NCI-H82 (cell line): Measurements from ENCODE around the gene ST6GALNAC5.

Experiments
- DNase-seq: peaks from one replicate; lab custom pipeline; 2025; lab: John Stamatoyannopoulos, UW

Gene ST6GALNAC5

GRCh38 chr1:77012066-77012465 lies 144.8 kb downstream of the ST6GALNAC5 start:
- peak; percentile 54 for DNase-seq

- peak; percentile 70 for DNase-seq
Observed at GRCh38 chr1:77014073-77014788, 147.0 kb downstream of the ST6GALNAC5 start.

GRCh38 chr1:77015748-77016341 lies 148.6 kb downstream of the ST6GALNAC5 start:
- DNase-seq: peak; percentile 93

- DNase-seq: peak; percentile 99
Observed at GRCh38 chr1:77016386-77016985, 149.2 kb downstream of the ST6GALNAC5 start.

GRCh38 chr1:77018311-77018710 lies 151.0 kb downstream of the ST6GALNAC5 start:
- peak; percentile 83 for DNase-seq

- peak; percentile 51 for DNase-seq
Observed at GRCh38 chr1:77018761-77019160, 151.5 kb downstream of the ST6GALNAC5 start.

GRCh38 chr1:77021732-77022131 lies 154.5 kb downstream of the ST6GALNAC5 start:
- no peak for DNase-seq

- DNase-seq: peak; percentile 10
Observed at GRCh38 chr1:77024500-77024899, 157.2 kb downstream of the ST6GALNAC5 start.

- no peak for DNase-seq
Observed at GRCh38 chr1:77025599-77025998, 158.3 kb downstream of the ST6GALNAC5 start.

GRCh38 chr1:77026135-77026534 lies 158.9 kb downstream of the ST6GALNAC5 start:
- no peak for DNase-seq

- DNase-seq: no peak
Observed at GRCh38 chr1:77026640-77027039, 159.4 kb downstream of the ST6GALNAC5 start.

- DNase-seq: no peak
Observed at GRCh38 chr1:77027847-77028246, 160.6 kb downstream of the ST6GALNAC5 start.

- no peak for DNase-seq
Observed at GRCh38 chr1:77030401-77031105, 163.3 kb downstream of the ST6GALNAC5 start.

- peak; percentile 53 for DNase-seq
Observed at GRCh38 chr1:77031106-77031662, 163.9 kb downstream of the ST6GALNAC5 start.

GRCh38 chr1:77036560-77036959 lies 169.3 kb downstream of the ST6GALNAC5 start:
- no peak for DNase-seq

GRCh38 chr1:77037038-77037437 lies 169.8 kb downstream of the ST6GALNAC5 start:
- DNase-seq: no peak

- no peak for DNase-seq
Observed at GRCh38 chr1:77038000-77038399, 170.7 kb downstream of the ST6GALNAC5 start.

- no peak for DNase-seq
Observed at GRCh38 chr1:77039111-77039510, 171.8 kb downstream of the ST6GALNAC5 start.

GRCh38 chr1:77039739-77040138 lies 172.5 kb downstream of the ST6GALNAC5 start:
- DNase-seq: no peak

- DNase-seq: no peak
Observed at GRCh38 chr1:77040826-77041225, 173.5 kb downstream of the ST6GALNAC5 start.

- no peak for DNase-seq
Observed at GRCh38 chr1:77044133-77044849, 177.0 kb downstream of the ST6GALNAC5 start.

- no peak for DNase-seq
Observed at GRCh38 chr1:77047575-77047974, 180.3 kb downstream of the ST6GALNAC5 start.
